Upper lobe of left lung (tissue), 6 donors: Measurements from ENCODE around the gene DDHD1. TPM values are rescaled to one million over a fixed set of nuclear protein-coding genes. Genes with fewer than 3 reads are reported as not detected.

Experiments
- ATAC-seq, 2 donors: fragments of 200-7000 bp; cut with Tn5 transposase; one replicate each; pipeline ENCODE4 v1.9.1; 2022; ENCODE audit warnings: mild to moderate bottlenecking in 2 of 2, moderate library complexity in 2 of 2; ENCODE audit not compliant: low FRiP score in 2 of 2
- DNase-seq, 2 donors: peaks; one replicate each; pipeline ENCODE4 v3.0.0-alpha.2; 2019 to 2020
- H3K27ac ChIP-seq, 4 donors: fragments of 200-600 bp; sonication (generic); one replicate each; pipeline ENCODE4 v1.5.1; 2016 to 2019
- H3K27me3 ChIP-seq, 4 donors: fragments of 200-600 bp; sonication (generic); one replicate each; pipeline ENCODE4 v1.5.1; 2017 to 2019
- H3K36me3 ChIP-seq, 4 donors: fragments of 200-600 bp; sonication (generic); one replicate each; pipeline ENCODE4 v1.5.1; 2016 to 2019
- H3K4me1 ChIP-seq, 4 donors: fragments of 200-600 bp; sonication (generic); one replicate each; pipeline ENCODE4 v1.5.1; 2018 to 2019
- H3K4me3 ChIP-seq, 4 donors: fragments of 200-600 bp; sonication (generic); one replicate each; pipeline ENCODE4 v1.5.1; 2017 to 2019; ENCODE audit warnings: mild to moderate bottlenecking in 2 of 4, moderate library complexity in 1 of 4
- H3K9me3 ChIP-seq, 4 donors: fragments of 200-600 bp; sonication (generic); one replicate each; pipeline ENCODE4 v1.5.1; 2018 to 2019
- EP300 ChIP-seq, 4 donors: sonication (generic); formaldehyde crosslinking; IDR thresholded peaks; one replicate each; pipeline ENCODE4 v1.5.1; 2017; ENCODE audit warnings: antibody characterized with exemption in 4 of 4, control low read depth in 2 of 4
- POLR2A ChIP-seq, 4 donors: fragments of 450-650 bp; IDR thresholded peaks; one replicate each; pipeline ENCODE4 v1.5.1; 2016 to 2017; ENCODE audit warnings: antibody characterized with exemption in 4 of 4, mild to moderate bottlenecking in 2 of 4
- POLR2AphosphoS5 ChIP-seq, 2 donors: sonication (generic); formaldehyde crosslinking; IDR thresholded peaks; one replicate each; pipeline ENCODE4 v1.5.1; 2017; ENCODE audit warnings: antibody characterized with exemption in 2 of 2
- WGBS, 2 donors: methylation state at CpG; one replicate each; pipeline ENCODE4 v1.1.5; 2017 to 2018; 5-methylcytosine and 5-hydroxymethylcytosine counted together
- total RNA-seq, 6 donors: library from RNA; depleted of rRNA in 4 of 6; stranded (reverse); fragments of >200 nt in 4 of 6; gene quantifications; one replicate each; pipeline versions ENCODE4 v1.1.0 to v1.2.1, GENCODE V29; 2016 to 2021
- TF ChIP-seq, protein P1 (sequence below), 6 experiments: fragments of 450-650 bp in 4 of 6; fragments of 200-600 bp in 2 of 6; sonication (generic) in 2 of 6; IDR thresholded peaks; one replicate each; pipeline ENCODE4 v1.5.1; 2016 to 2019; ENCODE audit warnings: antibody characterized with exemption in 6 of 6
- donor health status: DM: no; HTN: no; CAD: no; lungs with moderate emphysema.
- donor health status: DM: no; HTN: yes; CAD: no; lungs with severe emphysema.

Gene DDHD1
- total RNA-seq, 6 donors from 2014 or later, result 18.4 to 30.8 (median 25.8) TPM

- Histone ChIP-seq H3K36me3 (no peaks in the 10 kb centered on the region), H3K27ac (no peak overlapping the region), H3K4me1 (no peaks in the 10 kb centered on the region), H3K4me3 (no peak overlapping the region), H3K27me3 (no peaks in the 10 kb centered on the region), H3K9me3 (no peaks in the 10 kb centered on the region)
- ATAC-seq, result no peak
- WGBS, 2 donors, result 82 to 90% methylated on average over 4 of the region's 4 CpGs
- no peak for DNase-seq
- no peak for TF ChIP-seq POLR2A (IDR thresholded peaks at IDR 0.05)
- TF ChIP-seq, protein P1, sequence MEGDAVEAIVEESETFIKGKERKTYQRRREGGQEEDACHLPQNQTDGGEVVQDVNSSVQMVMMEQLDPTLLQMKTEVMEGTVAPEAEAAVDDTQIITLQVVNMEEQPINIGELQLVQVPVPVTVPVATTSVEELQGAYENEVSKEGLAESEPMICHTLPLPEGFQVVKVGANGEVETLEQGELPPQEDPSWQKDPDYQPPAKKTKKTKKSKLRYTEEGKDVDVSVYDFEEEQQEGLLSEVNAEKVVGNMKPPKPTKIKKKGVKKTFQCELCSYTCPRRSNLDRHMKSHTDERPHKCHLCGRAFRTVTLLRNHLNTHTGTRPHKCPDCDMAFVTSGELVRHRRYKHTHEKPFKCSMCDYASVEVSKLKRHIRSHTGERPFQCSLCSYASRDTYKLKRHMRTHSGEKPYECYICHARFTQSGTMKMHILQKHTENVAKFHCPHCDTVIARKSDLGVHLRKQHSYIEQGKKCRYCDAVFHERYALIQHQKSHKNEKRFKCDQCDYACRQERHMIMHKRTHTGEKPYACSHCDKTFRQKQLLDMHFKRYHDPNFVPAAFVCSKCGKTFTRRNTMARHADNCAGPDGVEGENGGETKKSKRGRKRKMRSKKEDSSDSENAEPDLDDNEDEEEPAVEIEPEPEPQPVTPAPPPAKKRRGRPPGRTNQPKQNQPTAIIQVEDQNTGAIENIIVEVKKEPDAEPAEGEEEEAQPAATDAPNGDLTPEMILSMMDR (IDR thresholded peaks at IDR 0.05), result no peak
- no peak for TF ChIP-seq EP300 (IDR thresholded peaks at IDR 0.05)
- no peak for TF ChIP-seq POLR2AphosphoS5 (IDR thresholded peaks at IDR 0.05)
These were observed 149.3 kb downstream of the DDHD1 start for GRCh38 chr14:53003776-53004175.

DNA sequence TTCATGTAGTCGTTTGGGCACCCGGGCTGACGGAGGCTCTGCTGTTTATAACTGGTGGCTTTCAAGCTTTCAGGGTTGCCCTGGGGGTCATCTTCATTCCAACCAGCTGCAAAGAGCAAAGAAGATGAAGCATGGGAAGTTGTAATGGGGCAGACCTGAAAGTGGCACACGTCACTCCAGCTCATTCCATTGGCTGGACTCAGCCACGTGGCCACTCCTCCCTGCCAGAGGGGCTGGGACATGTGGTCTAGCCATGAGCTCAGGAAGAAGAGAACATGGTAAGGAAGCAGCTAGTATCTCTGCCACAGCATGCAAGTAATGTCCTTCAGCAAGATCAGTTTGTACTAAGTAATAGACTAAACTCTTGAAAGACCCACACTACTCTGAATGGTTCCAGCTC, 150.5 kb downstream of the DDHD1 start:
- no peaks in the 10 kb centered on the region for H3K27me3 ChIP-seq
- no peak for DNase-seq
- H3K36me3 ChIP-seq, result no peaks in the 10 kb centered on the region
- no peaks in the 10 kb centered on the region for H3K9me3 ChIP-seq
- H3K4me1 ChIP-seq, result no peaks in the 10 kb centered on the region
- no peak for ATAC-seq
- TF ChIP-seq POLR2AphosphoS5 (IDR thresholded peaks at IDR 0.05) (no peak), EP300 (IDR thresholded peaks at IDR 0.05) (no peak), POLR2A (IDR thresholded peaks at IDR 0.05) (no peak)
- TF ChIP-seq, protein P1 (IDR thresholded peaks at IDR 0.05), result no peak
- H3K4me3 ChIP-seq, result no peak overlapping the region
- 73 to 76% methylated on average over 5 of the region's 5 CpGs for WGBS, 2 donors
- no peak overlapping the region for H3K27ac ChIP-seq

- H3K4me1 ChIP-seq, result no peaks in the 10 kb centered on the region
- no peak for DNase-seq
- H3K9me3 ChIP-seq, result no peaks in the 10 kb centered on the region
- WGBS, 2 donors, result 75 to 79% methylated on average over 7 of the region's 7 CpGs
- peak; percentile 25 to 63 for ATAC-seq
- no peaks in the 10 kb centered on the region for H3K27me3 ChIP-seq
- no peaks in the 10 kb centered on the region for H3K36me3 ChIP-seq
- TF ChIP-seq, protein P1 (IDR thresholded peaks at IDR 0.05), result no peak
- TF ChIP-seq POLR2A (IDR thresholded peaks at IDR 0.05) (no peak), POLR2AphosphoS5 (IDR thresholded peaks at IDR 0.05) (no peak), EP300 (IDR thresholded peaks at IDR 0.05) (no peak)
- no peak overlapping the region for H3K4me3 ChIP-seq
- no peak overlapping the region for H3K27ac ChIP-seq
These were observed 151.2 kb downstream of the DDHD1 start for GRCh38 chr14:53001787-53002378.

DNA sequence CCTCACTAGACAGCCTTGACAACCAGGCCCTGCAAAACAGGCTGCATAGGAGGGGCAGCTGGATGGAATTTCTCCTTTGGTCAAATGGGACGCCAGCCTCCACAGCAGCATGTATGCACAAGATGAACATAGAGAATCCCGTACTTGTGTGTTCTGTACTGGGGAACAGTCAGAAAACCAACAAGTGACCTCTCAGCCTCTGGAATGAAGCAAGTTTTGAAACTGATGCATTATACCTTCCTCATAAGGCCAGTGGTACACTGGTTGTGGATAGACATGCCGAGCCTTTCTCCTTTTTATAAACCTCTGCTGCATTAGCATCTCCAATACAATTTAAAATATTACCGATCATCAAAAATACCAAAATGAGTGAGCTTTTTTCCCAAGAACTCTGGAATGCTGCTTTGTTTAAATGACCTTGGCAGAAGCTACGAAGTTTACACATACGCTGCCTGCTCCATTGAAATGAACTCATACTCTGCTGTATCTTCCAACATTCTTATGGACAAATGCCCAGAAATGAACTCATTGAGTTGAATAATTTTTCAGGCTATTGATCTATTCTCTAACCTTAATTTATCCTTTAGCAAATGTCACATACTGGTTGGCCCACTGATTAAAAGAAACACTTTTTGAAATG, 154.6 kb downstream of the DDHD1 start:
- 71 to 74% methylated on average over 6 of the region's 6 CpGs for WGBS, 2 donors
- no peak overlapping the region for H3K27ac ChIP-seq
- no peaks in the 10 kb centered on the region for H3K36me3 ChIP-seq

More for the DNA sequence above, 154.6 kb downstream of the DDHD1 start:
- Histone ChIP-seq H3K9me3 (no peaks in the 10 kb centered on the region), H3K4me3 (no peak overlapping the region), H3K27me3 (no peaks in the 10 kb centered on the region), H3K4me1 (no peaks in the 10 kb centered on the region)
- DNase-seq (no peak), ATAC-seq (peak in 1 of 2 donors; percentile 78)
- TF ChIP-seq POLR2AphosphoS5 (IDR thresholded peaks at IDR 0.05), result no peak
- no peak for TF ChIP-seq EP300 (IDR thresholded peaks at IDR 0.05)
- TF ChIP-seq POLR2A (IDR thresholded peaks at IDR 0.05), result no peak
- TF ChIP-seq, protein P1 (IDR thresholded peaks at IDR 0.05), result no peak
